Activated naive CD4-positive, alpha-beta T cell (primary cell): ENCODE measurements around the gene KMT2E.

ENCODE experiments used
- DNase-seq, 4 experiments: peaks; one replicate each; lab custom pipeline; 2025; lab: John Stamatoyannopoulos, UW

The KMT2E gene

GRCh38 chr7:105079348-105079747 lies 65.3 kb downstream of the KMT2E start:
- no peak for DNase-seq

GRCh38 chr7:105084581-105084980 lies 70.6 kb downstream of the KMT2E start:
- DNase-seq: no peak

- no peak for DNase-seq
Measured at GRCh38 chr7:105086850-105087249, 72.8 kb downstream of the KMT2E start.

- DNase-seq: no peak
Measured at GRCh38 chr7:105087981-105088380, 74.0 kb downstream of the KMT2E start.

GRCh38 chr7:105088456-105088855 lies 74.5 kb downstream of the KMT2E start:
- DNase-seq: no peak

- no peak for DNase-seq
Measured at GRCh38 chr7:105094966-105095365, 81.0 kb downstream of the KMT2E start.

- DNase-seq: no peak
Measured at GRCh38 chr7:105096306-105096705, 82.3 kb downstream of the KMT2E start.

GRCh38 chr7:105097619-105098018 lies 83.6 kb downstream of the KMT2E start:
- DNase-seq: no peak

GRCh38 chr7:105098863-105099515 lies 85.0 kb downstream of the KMT2E start:
- DNase-seq: no peak

GRCh38 chr7:105101864-105102263 lies 87.9 kb downstream of the KMT2E start:
- no peak for DNase-seq

GRCh38 chr7:105102557-105103352 lies 88.8 kb downstream of the KMT2E start:
- no peak for DNase-seq

GRCh38 chr7:105105579-105105978 lies 91.6 kb downstream of the KMT2E start:
- no peak for DNase-seq

- DNase-seq: no peak
Measured at GRCh38 chr7:105106473-105106872, 92.5 kb downstream of the KMT2E start.

GRCh38 chr7:105107458-105107857 lies 93.5 kb downstream of the KMT2E start:
- DNase-seq: no peak

GRCh38 chr7:105112440-105113418 lies 98.7 kb downstream of the KMT2E start:
- DNase-seq: no peak

- DNase-seq: no peak
Measured at GRCh38 chr7:105118612-105119600, 104.9 kb downstream of the KMT2E start.

GRCh38 chr7:105122619-105123018 lies 108.6 kb downstream of the KMT2E start:
- no peak for DNase-seq

GRCh38 chr7:105125745-105126144 lies 111.7 kb downstream of the KMT2E start:
- DNase-seq: no peak

- no peak for DNase-seq
Measured at GRCh38 chr7:105126436-105126975, 112.5 kb downstream of the KMT2E start.

- DNase-seq: no peak
Measured at GRCh38 chr7:105127179-105127578, 113.2 kb downstream of the KMT2E start.

GRCh38 chr7:105130048-105130447 lies 116.0 kb downstream of the KMT2E start:
- DNase-seq: no peak
